HEK293 (cell line): ENCODE measurements around the gene HHIP.

Experiments used
- CTCF ChIP-seq: fragments of 450-650 bp; formaldehyde crosslinking; IDR thresholded peaks from 2 replicates; pipeline ENCODE4 v1.5.1; 2016; ENCODE audit warnings: missing biosample characterization, missing genetic modification characterization
- KLF16 ChIP-seq: fragments of 450-650 bp; formaldehyde crosslinking; IDR thresholded peaks from 2 replicates; pipeline ENCODE4 v1.5.1; 2017; ENCODE audit warnings: missing biosample characterization, missing genetic modification characterization
- REST ChIP-seq: fragments of 450-650 bp; formaldehyde crosslinking; IDR thresholded peaks from 2 replicates; pipeline ENCODE4 v1.5.1; 2016; ENCODE audit warnings: missing biosample characterization, missing genetic modification characterization
- SP3 ChIP-seq: fragments of 450-650 bp; formaldehyde crosslinking; IDR thresholded peaks from 2 replicates; pipeline ENCODE4 v1.5.1; 2016; ENCODE audit warnings: missing biosample characterization, missing genetic modification characterization
- SP7 ChIP-seq: fragments of 450-650 bp; formaldehyde crosslinking; IDR thresholded peaks from 2 replicates; pipeline ENCODE4 v1.5.1; 2016; ENCODE audit warnings: missing biosample characterization, missing genetic modification characterization
- ZBTB17 ChIP-seq: fragments of 450-650 bp; formaldehyde crosslinking; IDR thresholded peaks from 2 replicates; pipeline ENCODE4 v1.5.1; 2016; ENCODE audit warnings: missing biosample characterization, missing genetic modification characterization
- ZBTB21 ChIP-seq: fragments of 450-650 bp; formaldehyde crosslinking; IDR thresholded peaks from 2 replicates; pipeline ENCODE4 v1.5.1; 2017; ENCODE audit warnings: missing biosample characterization, missing genetic modification characterization
- ZNF121 ChIP-seq: fragments of 450-650 bp; formaldehyde crosslinking; IDR thresholded peaks from 2 replicates; pipeline ENCODE4 v1.5.1; 2016; ENCODE audit warnings: missing biosample characterization, missing genetic modification characterization
- ZNF585B ChIP-seq: fragments of 450-650 bp; formaldehyde crosslinking; IDR thresholded peaks from 2 replicates; pipeline ENCODE4 v1.5.1; 2016; ENCODE audit warnings: missing biosample characterization, missing genetic modification characterization
- ZNF768 ChIP-seq: fragments of 450-650 bp; formaldehyde crosslinking; IDR thresholded peaks from 2 replicates; pipeline ENCODE4 v1.5.1; 2018; ENCODE audit warnings: missing biosample characterization, mild to moderate bottlenecking, missing genetic modification characterization
- TF ChIP-seq, protein P1 (sequence below): fragments of 450-650 bp; formaldehyde crosslinking; IDR thresholded peaks from 2 replicates; pipeline ENCODE4 v1.5.1; 2016; ENCODE audit warnings: missing biosample characterization, missing genetic modification characterization
- TF ChIP-seq, protein P2 (sequence below): fragments of 450-650 bp; formaldehyde crosslinking; optimal IDR thresholded peaks from 2 replicates; pipeline ENCODE3; 2016; ENCODE audit warnings: missing biosample characterization, mild to moderate bottlenecking, missing genetic modification characterization

- TF ChIP-seq ZNF768 (tag by site-specific recombination) (no peak), SP7 (no peak), ZNF585B (tag by site-specific recombination) (no peak), ZBTB21 (tag by site-specific recombination) (no peak), KLF16 (no peak), ZNF121 (tag by site-specific recombination) (no peak), ZBTB17 (no peak), CTCF (tag by site-specific recombination) (no peak), REST (tag by site-specific recombination) (no peak), SP3 (tag by site-specific recombination) (no peak)
- TF ChIP-seq, protein P1, sequence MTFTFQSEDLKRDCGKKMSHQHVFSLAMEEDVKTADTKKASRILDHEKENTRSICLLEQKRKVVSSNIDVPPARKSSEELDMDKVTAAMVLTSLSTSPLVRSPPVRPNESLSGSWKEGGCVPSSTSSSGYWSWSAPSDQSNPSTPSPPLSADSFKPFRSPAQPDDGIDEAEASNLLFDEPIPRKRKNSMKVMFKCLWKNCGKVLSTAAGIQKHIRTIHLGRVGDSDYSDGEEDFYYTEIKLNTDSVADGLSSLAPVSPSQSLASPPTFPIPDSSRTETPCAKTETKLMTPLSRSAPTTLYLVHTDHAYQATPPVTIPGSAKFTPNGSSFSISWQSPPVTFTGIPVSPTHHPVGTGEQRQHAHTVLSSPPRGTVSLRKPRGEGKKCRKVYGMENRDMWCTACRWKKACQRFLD (tag by site-specific recombination) = no peak
- TF ChIP-seq, protein P2, sequence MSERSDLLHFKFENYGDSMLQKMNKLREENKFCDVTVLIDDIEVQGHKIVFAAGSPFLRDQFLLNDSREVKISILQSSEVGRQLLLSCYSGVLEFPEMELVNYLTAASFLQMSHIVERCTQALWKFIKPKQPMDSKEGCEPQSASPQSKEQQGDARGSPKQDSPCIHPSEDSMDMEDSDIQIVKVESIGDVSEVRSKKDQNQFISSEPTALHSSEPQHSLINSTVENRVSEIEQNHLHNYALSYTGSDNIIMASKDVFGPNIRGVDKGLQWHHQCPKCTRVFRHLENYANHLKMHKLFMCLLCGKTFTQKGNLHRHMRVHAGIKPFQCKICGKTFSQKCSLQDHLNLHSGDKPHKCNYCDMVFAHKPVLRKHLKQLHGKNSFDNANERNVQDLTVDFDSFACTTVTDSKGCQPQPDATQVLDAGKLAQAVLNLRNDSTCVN (tag by site-specific recombination) = no peak
Observed at GRCh38 chr4:144754562-144755410, 108.8 kb downstream of the HHIP start.
